Skeletal muscle tissue (tissue), 4 donors: ENCODE results near the gene ANXA8. TPM values are rescaled to one million over a fixed set of nuclear protein-coding genes. Genes with fewer than 3 reads are reported as not detected.

Experiments used
- H3K27ac ChIP-seq: one replicate; pipeline ENCODE4 v1.7.0; 2013; ENCODE audit warnings: mild to moderate bottlenecking, low read depth, low read length, inconsistent platforms
- H3K27me3 ChIP-seq, 3 donors: one replicate each; pipeline ENCODE4 v1.7.0; 2013; ENCODE audit warnings: low read length in 3 of 3; ENCODE audit not compliant: control insufficient read depth in 3 of 3, insufficient read depth in 3 of 3
- H3K36me3 ChIP-seq, 3 donors: one replicate each; pipeline ENCODE4 v1.7.0; 2013; ENCODE audit warnings: low read length in 3 of 3; ENCODE audit not compliant: control insufficient read depth in 3 of 3, insufficient read depth in 3 of 3
- H3K4me1 ChIP-seq, 3 donors: one replicate each; pipeline ENCODE4 v1.7.0; 2013; ENCODE audit warnings: low read length in 3 of 3, mild to moderate bottlenecking in 3 of 3; ENCODE audit not compliant: control insufficient read depth in 3 of 3, insufficient read depth in 3 of 3
- H3K4me3 ChIP-seq, 3 donors: one replicate each; pipeline ENCODE4 v1.7.0; 2013; ENCODE audit warnings: low read length in 3 of 3
- H3K9ac ChIP-seq, 3 donors: one replicate each; pipeline ENCODE4 v1.7.0; 2013; ENCODE audit warnings: low read length in 3 of 3, mild to moderate bottlenecking in 3 of 3, moderate library complexity in 2 of 3, low read depth in 1 of 3
- H3K9me3 ChIP-seq, 3 donors: one replicate each; pipeline ENCODE4 v1.7.0; 2013; ENCODE audit warnings: low read length in 3 of 3; ENCODE audit not compliant: control insufficient read depth in 3 of 3
- total RNA-seq: library from RNA; depleted of rRNA; stranded (reverse); fragments of >200 nt; gene quantifications from one replicate; pipeline ENCODE4 v1.2.3, GENCODE V29; 2014
- donor health status: Osteomylitis.

ANXA8 gene
- total RNA-seq, 1 donor from 2014 or later, result not detected

DNA sequence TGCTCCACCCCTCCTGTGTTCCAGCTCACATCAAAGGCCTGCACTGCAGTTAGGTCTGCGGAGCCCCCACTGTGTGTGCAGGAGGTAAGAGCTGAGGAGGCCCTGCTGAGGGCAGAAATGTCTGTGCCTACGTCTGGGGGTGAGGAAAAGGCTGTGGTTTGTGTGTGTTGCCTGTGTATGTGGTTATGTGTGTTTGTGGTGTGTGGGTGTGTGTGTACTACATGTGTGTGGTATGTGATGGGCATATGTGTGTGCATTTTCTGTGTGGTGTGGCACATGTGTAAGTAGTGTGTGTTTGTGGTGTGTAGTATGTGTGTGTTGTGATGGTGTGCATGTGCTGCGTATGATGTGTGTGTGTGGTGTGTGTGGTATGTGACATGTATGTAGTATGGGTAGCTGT, 36.2 kb downstream of the ANXA8 start:
- Histone ChIP-seq H3K9me3 (peaks cover 0 to 4% (median 3%) of the 10 kb centered on the region in 3 donors), H3K9ac (no peak overlapping the region), H3K27ac (no peak overlapping the region), H3K4me3 (no peak overlapping the region), H3K36me3 (no peaks in the 10 kb centered on the region), H3K4me1 (no peaks in the 10 kb centered on the region), H3K27me3 (peaks cover 0 to under 1% (median 0%) of the 10 kb centered on the region in 3 donors)

DNA sequence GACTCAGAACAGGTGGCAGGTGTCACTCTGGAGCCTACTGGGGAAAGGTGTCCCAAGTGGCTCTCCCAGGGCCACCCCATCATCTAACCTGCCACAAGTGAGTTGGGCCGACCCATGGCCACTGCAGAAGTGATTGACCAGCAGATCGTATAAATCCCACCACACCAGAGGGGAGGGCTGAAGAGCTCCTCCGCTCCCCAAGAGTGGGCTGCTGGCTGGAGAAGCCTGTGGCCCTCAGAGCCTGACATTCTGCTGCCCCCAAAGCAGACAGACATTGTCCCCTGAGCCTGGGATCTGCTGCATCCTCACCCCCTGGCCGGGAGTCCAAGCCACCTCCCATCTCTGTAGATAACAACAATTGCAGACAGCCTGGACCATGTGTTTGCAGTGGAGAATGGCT, 36.7 kb downstream of the ANXA8 start:
- Histone ChIP-seq H3K27ac (no peak overlapping the region), H3K9ac (no peak overlapping the region), H3K36me3 (no peaks in the 10 kb centered on the region), H3K9me3 (peaks cover 0 to 4% (median 3%) of the 10 kb centered on the region in 3 donors), H3K4me1 (no peaks in the 10 kb centered on the region), H3K27me3 (peaks cover 0 to 4% (median 0%) of the 10 kb centered on the region in 3 donors), H3K4me3 (no peak overlapping the region)

DNA sequence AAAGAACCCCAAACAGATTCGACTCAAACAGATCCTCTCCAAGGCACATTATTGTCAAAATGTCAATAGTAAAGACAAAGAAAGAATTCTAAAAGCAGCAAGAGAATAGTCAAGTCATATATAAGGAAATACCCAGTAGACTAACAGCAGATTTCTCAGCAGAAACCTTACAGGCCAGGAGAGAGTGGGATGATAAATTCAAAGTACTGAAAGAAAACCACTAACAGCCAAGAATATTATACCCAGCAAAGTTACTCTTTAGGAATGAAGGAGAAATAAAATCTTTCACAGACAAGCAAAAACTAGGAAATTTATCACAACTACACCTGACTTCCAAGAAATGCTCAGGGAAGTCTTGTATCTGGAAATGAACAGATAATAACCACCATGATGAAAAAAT, 38.2 kb downstream of the ANXA8 start:
- Histone ChIP-seq H3K9ac (no peak overlapping the region), H3K36me3 (no peaks in the 10 kb centered on the region), H3K4me3 (no peak overlapping the region), H3K9me3 (peaks cover 0 to 4% (median 3%) of the 10 kb centered on the region in 3 donors), H3K27ac (no peak overlapping the region), H3K27me3 (peaks cover 0 to 6% (median 0%) of the 10 kb centered on the region in 3 donors), H3K4me1 (no peaks in the 10 kb centered on the region)

DNA sequence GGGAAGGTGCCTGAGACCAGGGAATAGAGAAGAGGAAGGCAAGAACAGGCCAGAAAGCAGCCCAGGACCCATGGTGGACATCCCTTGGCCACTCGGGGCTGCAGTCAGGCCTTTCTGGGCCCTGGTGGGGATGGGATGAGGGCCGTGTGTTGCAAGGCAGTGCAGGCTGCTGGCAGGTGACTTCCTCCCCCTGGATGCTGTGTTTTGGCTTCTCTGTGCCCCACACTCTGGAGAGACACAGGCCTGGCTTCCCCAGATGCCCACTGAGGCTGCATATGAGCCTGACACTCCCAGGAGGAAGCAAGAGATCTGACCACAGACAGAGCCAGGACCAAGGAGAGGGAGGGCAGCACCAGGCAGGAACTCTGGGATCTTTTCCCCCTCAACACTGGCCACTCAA, 39.9 kb downstream of the ANXA8 start:
- Histone ChIP-seq H3K4me3 (no peak overlapping the region), H3K4me1 (no peaks in the 10 kb centered on the region), H3K9me3 (peaks cover 0 to 4% (median 3%) of the 10 kb centered on the region in 3 donors), H3K27me3 (peaks cover 0 to 6% (median 3%) of the 10 kb centered on the region in 3 donors), H3K9ac (no peak overlapping the region), H3K36me3 (no peaks in the 10 kb centered on the region), H3K27ac (no peak overlapping the region)

DNA sequence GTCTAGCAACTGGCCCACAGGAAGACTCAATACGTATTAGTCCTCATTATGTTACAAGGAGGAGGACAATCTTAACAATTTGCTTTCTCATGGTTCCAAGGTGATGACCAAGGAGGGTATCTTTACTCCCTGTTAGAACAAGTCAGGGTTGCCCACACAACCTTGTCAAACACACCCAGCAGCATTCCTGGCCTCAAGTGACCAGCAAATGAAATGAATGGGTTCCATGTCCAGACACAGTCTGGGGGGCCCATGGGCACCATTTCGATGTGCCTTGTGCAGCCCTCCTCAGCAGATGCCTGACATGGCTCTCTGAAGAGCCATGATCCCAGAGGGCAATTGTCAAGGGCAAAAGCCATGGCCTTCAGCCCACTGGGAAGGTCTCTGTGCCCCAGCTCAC, 40.8 kb downstream of the ANXA8 start:
- Histone ChIP-seq H3K9ac (no peak overlapping the region), H3K4me1 (no peaks in the 10 kb centered on the region), H3K4me3 (no peak overlapping the region), H3K9me3 (peaks cover 0 to 4% (median 3%) of the 10 kb centered on the region in 3 donors), H3K27ac (no peak overlapping the region), H3K27me3 (peaks cover 0 to 6% (median 3%) of the 10 kb centered on the region in 3 donors), H3K36me3 (no peaks in the 10 kb centered on the region)

DNA sequence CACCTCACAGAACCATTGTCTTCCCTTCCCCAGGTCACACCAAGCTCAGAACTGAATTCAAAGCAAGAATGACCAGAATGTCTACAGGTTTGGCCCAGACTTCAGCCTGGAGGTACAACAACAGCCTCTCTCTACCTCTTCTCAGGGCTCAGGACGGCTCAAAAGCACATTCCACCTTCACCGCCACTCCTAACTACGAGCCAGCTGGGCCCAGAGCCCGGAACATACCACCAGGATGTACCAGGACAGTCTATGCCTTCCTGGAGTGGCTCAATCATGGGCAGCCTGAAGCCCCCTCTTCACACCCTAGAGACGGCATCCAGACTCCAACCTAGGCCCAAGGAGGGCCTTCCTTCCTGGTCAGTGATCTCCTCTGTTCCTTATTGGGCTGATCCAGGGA, 41.6 kb downstream of the ANXA8 start:
- Histone ChIP-seq H3K27ac (no peak overlapping the region), H3K27me3 (peaks cover 0 to 6% (median 3%) of the 10 kb centered on the region in 3 donors), H3K4me3 (no peak overlapping the region), H3K9me3 (peaks cover 0 to 4% (median 3%) of the 10 kb centered on the region in 3 donors), H3K9ac (no peak overlapping the region), H3K4me1 (no peaks in the 10 kb centered on the region), H3K36me3 (no peaks in the 10 kb centered on the region)

DNA sequence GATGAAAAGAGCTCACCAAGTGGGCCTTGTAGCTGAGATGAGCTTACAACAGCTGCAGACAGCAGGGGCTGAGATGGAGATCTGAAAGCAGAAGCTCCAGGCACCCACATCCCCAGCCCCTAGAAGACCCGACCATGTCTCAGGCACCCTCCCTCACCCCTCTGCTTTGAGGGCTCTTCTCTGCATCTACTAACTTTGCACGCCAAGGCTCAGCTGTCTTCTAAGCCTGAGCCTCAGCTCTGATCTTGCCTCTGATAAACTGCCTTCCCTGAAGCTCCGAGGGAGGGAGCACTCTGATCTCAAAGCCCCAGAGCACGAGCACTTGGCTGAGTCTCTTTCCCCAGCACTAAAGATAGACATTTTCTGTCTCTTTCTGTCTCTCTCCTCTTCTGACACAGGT, 42.0 kb downstream of the ANXA8 start:
- peaks cover 0 to 5% (median 3%) of the 10 kb centered on the region in 3 donors for H3K9me3 ChIP-seq
- no peak overlapping the region for H3K4me3 ChIP-seq
- H3K36me3 ChIP-seq, result no peaks in the 10 kb centered on the region
- no peak overlapping the region for H3K9ac ChIP-seq
- no peak overlapping the region for H3K27ac ChIP-seq
- H3K27me3 ChIP-seq, result peaks cover 0 to 6% (median 3%) of the 10 kb centered on the region in 3 donors
- H3K4me1 ChIP-seq, result no peaks in the 10 kb centered on the region

DNA sequence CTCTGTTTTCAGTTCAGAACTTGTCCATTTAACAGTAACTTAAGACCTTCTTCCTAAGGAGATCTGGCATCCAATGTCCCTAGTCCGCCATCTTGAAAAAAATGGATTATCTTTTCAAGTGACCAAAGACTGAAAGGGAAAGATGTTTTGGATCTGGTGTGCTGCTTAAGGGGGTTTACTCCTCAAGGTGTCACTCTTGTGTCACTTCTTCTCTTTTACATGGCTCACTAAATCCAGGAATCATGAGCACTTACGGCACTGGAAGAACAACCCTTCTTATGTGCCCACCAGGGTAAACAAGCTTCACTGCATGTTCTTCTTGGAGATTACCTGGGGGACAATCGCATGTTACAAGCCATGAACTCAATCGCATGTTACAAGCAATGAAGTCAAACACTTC, 43.7 kb downstream of the ANXA8 start:
- H3K9ac ChIP-seq, result no peak overlapping the region

DNA sequence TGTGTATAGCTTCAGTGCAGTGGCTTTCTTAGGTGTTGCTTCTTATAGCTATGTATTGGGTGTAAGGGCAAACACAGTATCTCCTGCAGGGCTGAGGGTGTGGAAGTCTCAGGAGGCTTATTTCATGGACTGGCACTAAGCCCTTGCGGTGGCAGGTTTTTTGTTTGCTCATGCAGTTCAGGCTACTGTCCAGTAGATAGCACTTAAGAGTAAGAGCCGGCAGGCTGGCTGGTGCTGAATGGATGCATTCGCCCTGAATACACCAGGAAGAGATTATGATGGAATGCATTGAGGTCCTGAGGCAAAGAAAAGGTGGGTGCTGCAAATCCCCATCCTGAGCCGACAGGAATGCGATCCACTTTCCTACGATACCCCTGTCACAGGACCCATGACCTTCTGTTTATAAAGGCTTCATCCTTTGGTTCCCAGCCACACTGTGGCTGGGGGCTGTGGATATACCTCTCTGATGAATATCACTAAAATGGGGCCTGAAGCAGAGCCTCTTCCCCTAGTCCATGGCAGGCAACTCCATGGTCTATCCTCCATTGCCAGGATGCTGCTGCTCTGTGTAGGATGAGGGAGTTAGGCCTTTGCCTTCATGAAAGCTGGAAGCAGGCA, 44.9 kb downstream of the ANXA8 start:
- H3K27ac ChIP-seq, result no peak overlapping the region
- H3K9ac ChIP-seq, result no peak overlapping the region
- no peak overlapping the region for H3K4me3 ChIP-seq
- H3K9me3 ChIP-seq, result peaks cover 0 to 2% (median 0%) of the 10 kb centered on the region in 3 donors
- no peaks in the 10 kb centered on the region for H3K36me3 ChIP-seq
- no peaks in the 10 kb centered on the region for H3K4me1 ChIP-seq
- peaks cover 0 to 6% (median 3%) of the 10 kb centered on the region in 3 donors for H3K27me3 ChIP-seq

More for the DNA sequence above, 43.7 kb downstream of the ANXA8 start:
- H3K27me3 ChIP-seq, result peaks cover 0 to 6% (median 3%) of the 10 kb centered on the region in 3 donors
- H3K4me3 ChIP-seq, result no peak overlapping the region
- no peaks in the 10 kb centered on the region for H3K36me3 ChIP-seq
- H3K9me3 ChIP-seq, result peaks cover 0 to 4% (median 2%) of the 10 kb centered on the region in 3 donors
- no peak overlapping the region for H3K27ac ChIP-seq
- H3K4me1 ChIP-seq, result no peaks in the 10 kb centered on the region

DNA sequence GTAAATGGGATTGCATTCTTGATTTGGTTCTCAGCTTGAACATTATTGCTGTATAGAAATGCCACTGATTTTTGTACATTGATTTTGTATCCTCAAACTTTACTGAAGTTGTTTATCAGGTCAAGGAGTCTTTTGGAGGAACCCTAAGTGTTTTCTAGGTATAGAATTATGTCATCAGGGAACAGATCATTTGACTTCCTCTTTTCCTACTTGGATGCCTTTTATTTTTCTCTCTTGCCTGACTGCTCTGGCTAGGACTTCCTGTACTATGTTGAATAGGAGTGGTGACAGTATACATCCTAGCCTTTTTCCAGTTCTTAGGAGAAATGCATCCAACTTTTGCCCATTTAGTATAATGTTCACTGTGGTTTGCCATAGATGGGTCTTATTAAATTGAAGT, 48.8 kb downstream of the ANXA8 start:
- peaks cover 0 to 6% (median 0%) of the 10 kb centered on the region in 3 donors for H3K27me3 ChIP-seq

More for the DNA sequence above, 48.8 kb downstream of the ANXA8 start:
- no peaks in the 10 kb centered on the region for H3K4me1 ChIP-seq
- H3K4me3 ChIP-seq, result no peak overlapping the region
- no peak overlapping the region for H3K9ac ChIP-seq
- peaks cover 0 to 2% (median 0%) of the 10 kb centered on the region in 3 donors for H3K9me3 ChIP-seq
- H3K27ac ChIP-seq, result no peak overlapping the region
- no peaks in the 10 kb centered on the region for H3K36me3 ChIP-seq
